Colonic mucosa (tissue), 4 donors: ENCODE results near the gene SLC1A7. TPM values are rescaled to one million over a fixed set of nuclear protein-coding genes. Genes with fewer than 3 reads are reported as not detected.

Source experiments
- DNase-seq: peaks from one replicate; pipeline ENCODE4 v3.0.0-alpha.2; 2020
- H3K27ac ChIP-seq: fragments of 200-600 bp; one replicate; pipeline ENCODE4 v1.8.0; 2021
- H3K27me3 ChIP-seq: fragments of 200-600 bp; one replicate; pipeline ENCODE4 v1.8.0; 2021
- H3K36me3 ChIP-seq: fragments of 200-600 bp; one replicate; pipeline ENCODE4 v1.8.0; 2021
- H3K4me1 ChIP-seq: fragments of 200-600 bp; one replicate; pipeline ENCODE4 v1.8.0; 2021; ENCODE audit warnings: mild to moderate bottlenecking
- H3K4me3 ChIP-seq: fragments of 200-600 bp; one replicate; pipeline ENCODE4 v1.8.0; 2021
- H3K9ac ChIP-seq, 2 donors: one replicate each; pipeline ENCODE4 v1.7.0; 2013; ENCODE audit warnings: control low read depth in 2 of 2, low read depth in 2 of 2, low read length in 2 of 2
- H3K9me3 ChIP-seq: fragments of 200-600 bp; one replicate; pipeline ENCODE4 v1.8.0; 2021
- intact Hi-C: fragments of 100-400 bp; cut with DNase I; formaldehyde crosslinking; loops from one replicate; pipeline ENCODE4 v1.14.1; 2022
- total RNA-seq, 2 donors: library from RNA; stranded (reverse); fragmentation: NEBNext Ultra II Directional in 1 of 2; extraction: Animal tissue kit (Norgen Biotek cat#: 25700) in 1 of 2; gene quantifications; one replicate each; pipeline ENCODE4 v1.2.1, GENCODE V29; 2021
- TF ChIP-seq, protein P1 (sequence below): fragments of 200-600 bp; IDR thresholded peaks from one replicate; pipeline ENCODE4 v1.8.0; 2022; ENCODE audit warnings: antibody characterized with exemption, mild to moderate bottlenecking
- donor health status: healthy.
- donor health status: DM: no; HTN: no; CAD: no.
- donor health status: DM: no; HTN: no; CAD: no.

Gene SLC1A7
- total RNA-seq, 2 donors from 2014 or later = 0.50 to 1.1 TPM

DNA sequence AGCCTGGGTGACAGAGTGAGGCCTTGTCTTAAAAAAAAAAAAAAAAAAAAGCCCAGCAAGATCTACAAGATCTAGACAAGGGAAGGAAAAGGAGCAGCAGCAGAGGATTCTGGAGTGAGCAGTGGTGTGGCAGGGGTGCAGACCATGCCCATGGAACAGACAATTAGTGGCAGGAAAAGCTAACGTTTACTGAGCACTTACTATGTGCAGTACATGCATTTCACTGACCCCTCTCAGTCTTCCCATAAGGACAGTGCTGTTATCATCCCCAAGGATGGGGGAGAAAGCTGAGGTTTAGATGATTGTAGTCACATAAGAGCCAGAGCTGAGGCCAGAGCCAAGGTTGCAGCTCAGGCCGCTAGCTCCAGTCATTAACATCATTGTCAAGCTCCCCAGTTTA is 74.6 kb downstream of the SLC1A7 start:
- H3K36me3 ChIP-seq = no peaks in the 10 kb centered on the region

DNA sequence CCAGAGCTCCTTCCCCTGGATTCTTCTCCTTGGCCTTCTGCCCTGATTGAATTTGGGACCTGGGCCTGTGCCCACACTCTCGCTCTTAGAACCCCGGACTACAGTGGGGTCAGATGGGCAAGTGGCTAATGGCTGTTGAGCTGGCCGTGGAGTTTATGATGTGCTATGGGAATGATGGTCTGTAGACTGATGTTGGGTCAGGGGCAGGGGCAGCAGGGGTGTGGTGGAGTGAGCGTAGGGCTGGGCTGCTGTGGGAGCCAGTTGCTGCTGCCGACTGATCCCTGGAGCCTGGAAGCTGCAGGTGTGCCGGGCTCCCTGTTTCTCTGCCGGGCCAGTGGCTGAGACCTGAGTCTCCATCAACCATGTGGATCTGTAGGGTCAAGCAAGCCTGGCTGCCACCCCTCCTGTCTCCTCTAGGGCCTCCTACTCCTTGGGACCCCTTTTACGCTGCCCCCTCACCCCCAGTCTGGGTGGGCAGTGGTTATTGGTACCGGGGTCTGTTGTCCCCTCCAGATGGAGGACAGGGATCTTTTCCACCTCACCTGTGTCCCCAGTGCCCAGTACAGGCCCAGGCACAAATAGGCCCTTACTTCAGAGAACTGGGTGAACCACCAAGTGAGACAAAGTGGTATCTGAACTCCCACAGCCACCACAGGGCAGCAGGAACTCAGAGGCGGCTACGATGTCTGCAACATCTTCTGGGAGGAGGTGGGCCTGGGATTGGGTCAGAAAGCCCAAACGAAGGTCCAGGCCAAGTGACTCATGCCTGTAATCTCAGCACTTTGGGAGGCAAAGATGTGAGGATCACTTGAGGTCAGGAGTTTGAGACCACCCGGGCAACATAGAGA is 75.3 kb downstream of the SLC1A7 start:
- Histone ChIP-seq H3K9me3 (no peaks in the 10 kb centered on the region), H3K4me1 (no peaks in the 10 kb centered on the region), H3K27me3 (peaks cover 19% of the 10 kb centered on the region), H3K4me3 (no peak overlapping the region), H3K9ac (no peak overlapping the region), H3K27ac (no peak overlapping the region), H3K36me3 (no peaks in the 10 kb centered on the region)
- DNase-seq = no peak
- intact Hi-C loops = no loop called here
- TF ChIP-seq, protein P1, sequence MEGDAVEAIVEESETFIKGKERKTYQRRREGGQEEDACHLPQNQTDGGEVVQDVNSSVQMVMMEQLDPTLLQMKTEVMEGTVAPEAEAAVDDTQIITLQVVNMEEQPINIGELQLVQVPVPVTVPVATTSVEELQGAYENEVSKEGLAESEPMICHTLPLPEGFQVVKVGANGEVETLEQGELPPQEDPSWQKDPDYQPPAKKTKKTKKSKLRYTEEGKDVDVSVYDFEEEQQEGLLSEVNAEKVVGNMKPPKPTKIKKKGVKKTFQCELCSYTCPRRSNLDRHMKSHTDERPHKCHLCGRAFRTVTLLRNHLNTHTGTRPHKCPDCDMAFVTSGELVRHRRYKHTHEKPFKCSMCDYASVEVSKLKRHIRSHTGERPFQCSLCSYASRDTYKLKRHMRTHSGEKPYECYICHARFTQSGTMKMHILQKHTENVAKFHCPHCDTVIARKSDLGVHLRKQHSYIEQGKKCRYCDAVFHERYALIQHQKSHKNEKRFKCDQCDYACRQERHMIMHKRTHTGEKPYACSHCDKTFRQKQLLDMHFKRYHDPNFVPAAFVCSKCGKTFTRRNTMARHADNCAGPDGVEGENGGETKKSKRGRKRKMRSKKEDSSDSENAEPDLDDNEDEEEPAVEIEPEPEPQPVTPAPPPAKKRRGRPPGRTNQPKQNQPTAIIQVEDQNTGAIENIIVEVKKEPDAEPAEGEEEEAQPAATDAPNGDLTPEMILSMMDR = no peak

More for the DNA sequence above, 74.6 kb downstream of the SLC1A7 start:
- Histone ChIP-seq H3K9me3 (no peaks in the 10 kb centered on the region), H3K27ac (no peak overlapping the region), H3K4me3 (no peak overlapping the region), H3K4me1 (no peaks in the 10 kb centered on the region), H3K9ac (no peak overlapping the region), H3K27me3 (peaks cover 12% of the 10 kb centered on the region)
- intact Hi-C loops = no loop called here
- TF ChIP-seq, protein P1 = no peak
- DNase-seq = no peak

DNA sequence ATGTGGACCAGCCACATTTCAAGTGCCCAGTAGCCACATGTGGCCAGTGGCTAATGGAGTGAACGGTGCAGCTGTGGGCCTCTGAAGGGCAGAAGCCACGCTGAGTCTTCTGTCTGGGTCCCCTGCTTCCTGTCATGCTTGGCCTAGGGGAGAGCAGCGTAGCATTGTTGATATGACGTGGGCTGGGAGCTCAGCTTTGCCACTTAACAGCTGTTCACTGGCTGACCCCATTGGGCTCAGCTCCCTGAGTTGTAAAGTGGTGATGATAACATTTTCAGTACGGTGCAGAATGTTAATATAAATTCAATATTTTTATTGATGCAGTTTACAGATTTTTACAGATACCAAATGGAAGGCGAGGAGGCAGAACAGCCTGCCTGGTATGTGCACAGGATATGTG is 76.0 kb downstream of the SLC1A7 start:
- no peaks in the 10 kb centered on the region for H3K36me3 ChIP-seq
- no peak for DNase-seq
- no peak overlapping the region for H3K9ac ChIP-seq
- peaks cover 26% of the 10 kb centered on the region for H3K27me3 ChIP-seq
- no peak overlapping the region for H3K27ac ChIP-seq
- TF ChIP-seq, protein P1 = no peak
- H3K4me3 ChIP-seq = no peak overlapping the region
- intact Hi-C loops = no loop called here
- no peaks in the 10 kb centered on the region for H3K9me3 ChIP-seq
- H3K4me1 ChIP-seq = no peaks in the 10 kb centered on the region

DNA sequence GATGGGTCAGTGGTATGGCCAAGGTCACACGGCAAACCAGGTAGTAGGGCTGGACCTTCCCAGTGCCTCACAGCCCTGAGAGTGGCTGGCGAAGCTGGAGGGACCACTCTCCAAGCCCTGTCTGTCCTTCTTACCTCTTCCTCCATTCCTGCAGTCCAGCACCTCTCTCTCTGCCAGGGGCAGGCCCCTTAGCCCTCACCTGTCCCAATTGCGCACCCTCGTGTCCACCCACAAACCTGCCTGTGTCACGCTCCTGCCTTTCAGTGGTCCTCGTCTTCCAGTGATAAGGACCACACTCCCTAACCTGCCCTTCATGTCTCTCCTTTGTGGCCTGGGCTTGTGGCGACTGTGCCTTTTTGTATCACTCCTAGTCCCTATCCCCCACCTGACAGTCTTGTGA is 77.0 kb downstream of the SLC1A7 start:
- Histone ChIP-seq H3K4me1 (no peaks in the 10 kb centered on the region), H3K9me3 (no peaks in the 10 kb centered on the region), H3K36me3 (no peaks in the 10 kb centered on the region), H3K9ac (no peak overlapping the region), H3K27me3 (peaks cover 32% of the 10 kb centered on the region), H3K4me3 (no peak overlapping the region), H3K27ac (no peak overlapping the region)
- intact Hi-C loops = no loop called here
- no peak for DNase-seq
- TF ChIP-seq, protein P1 = no peak

DNA sequence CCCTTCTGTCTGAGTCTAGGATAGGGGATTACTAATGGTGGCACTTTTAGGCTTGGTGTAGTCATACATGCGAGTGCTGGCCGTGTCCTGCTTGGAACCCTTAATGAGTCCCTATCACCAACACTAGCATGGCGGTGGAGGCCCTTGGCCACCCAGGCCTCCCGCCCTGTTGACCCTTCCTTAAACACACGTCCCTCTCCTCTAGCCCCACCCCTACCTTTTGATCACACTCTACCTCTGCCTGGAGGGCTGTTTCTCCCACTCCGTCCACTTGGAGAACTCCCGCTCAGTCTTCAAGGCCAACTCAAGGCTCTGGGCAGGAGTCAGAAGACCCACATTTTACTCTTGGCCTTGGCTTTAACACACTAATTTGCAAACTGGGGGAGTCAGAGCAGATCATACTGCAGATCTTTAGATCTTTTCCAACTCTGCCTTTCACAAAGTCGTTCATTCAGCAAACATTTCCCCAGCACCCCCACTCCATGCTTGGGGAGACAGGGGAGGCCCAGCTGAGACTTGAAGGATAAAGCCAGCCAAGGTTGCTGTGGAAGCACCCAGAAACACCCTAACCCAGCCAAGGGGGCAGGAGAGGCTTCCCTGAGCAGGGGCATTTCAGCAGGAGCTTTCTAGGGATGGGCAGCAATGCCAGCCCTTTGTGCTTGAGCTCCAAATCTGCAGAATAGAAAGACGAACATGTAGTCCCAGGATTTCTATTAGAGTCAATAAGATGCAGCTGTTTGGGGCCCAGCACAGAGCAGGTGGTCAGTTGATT is 78.5 kb downstream of the SLC1A7 start:
- H3K36me3 ChIP-seq = no peaks in the 10 kb centered on the region

More for the DNA sequence above, 78.5 kb downstream of the SLC1A7 start:
- TF ChIP-seq, protein P1 = no peak
- no peak for DNase-seq
- Histone ChIP-seq H3K4me3 (no peak overlapping the region), H3K4me1 (no peaks in the 10 kb centered on the region), H3K27me3 (peaks cover 32% of the 10 kb centered on the region), H3K9me3 (no peaks in the 10 kb centered on the region), H3K9ac (no peak overlapping the region), H3K27ac (no peak overlapping the region)
- intact Hi-C loops = no loop called here
